Right renal pelvis (tissue), 4 donors: ENCODE measurements around the gene TMEM135. TPM values are rescaled to one million over a fixed set of nuclear protein-coding genes. Genes with fewer than 3 reads are reported as not detected.

Source experiments
- polyA plus RNA-seq, 4 donors: library from polyadenylated mRNA; unstranded; fragments of 120-200 nt; gene quantifications; one replicate each; pipeline ENCODE4 v1.2.1, GENCODE V29; 2013; ENCODE audit not compliant: insufficient read length in 4 of 4

TMEM135 gene
- polyA plus RNA-seq, 4 donors = 34.3 to 38.7 (median 37.0) TPM

Other genes starting within 250 kb of the TMEM135 start
- gene PRSS23, start 237.4 kb upstream of the TMEM135 start, polyA plus RNA-seq = 100 to 1,000 TPM; 106 to 124 (median 113) TPM
- 10 to 100 TPM; 69.2 to 76.2 (median 72.0) TPM for gene FZD4, start 82.5 kb upstream of the TMEM135 start, polyA plus RNA-seq